ENCODE data around the gene TMEM86A. TPM values are rescaled to one million over a fixed set of nuclear protein-coding genes. Genes with fewer than 3 reads are reported as not detected.

The TMEM86A gene
- total RNA-seq = 1 to 10 TPM; 6.2 to 6.9 TPM
- 2.0 TPM for polyA plus RNA-seq (2013, experiment 1 of 2)
- 2.1 TPM for polyA plus RNA-seq (2013, experiment 2 of 2)
- long read RNA-seq, experiment 1, partial matches to known transcripts = 0 of 4 reads
- long read RNA-seq, experiment 1, other reads (novel, unspliced or antisense) = 2 of 4 reads
- long read RNA-seq, experiment 2, transcript TMEM86A-201 (3 exons, 3,595 nt) = major isoform, 11 of 12 reads
- long read RNA-seq, experiment 2, partial matches to known transcripts = 0 of 12 reads
- long read RNA-seq, experiment 2, other reads (novel, unspliced or antisense) = 1 of 12 reads
- long read RNA-seq, experiment 3, transcript TMEM86A-201 (3 exons, 3,595 nt) = major isoform, 21 of 23 reads
- long read RNA-seq, experiment 3, partial matches to known transcripts = 0 of 23 reads
- long read RNA-seq, experiment 3, other reads (novel, unspliced or antisense) = 2 of 23 reads
- long read RNA-seq, experiment 4, transcript TMEM86A-201 (3 exons, 3,595 nt) = major isoform, 15 of 17 reads
- long read RNA-seq, experiment 4, partial matches to known transcripts = 0 of 17 reads
- long read RNA-seq, experiment 4, other reads (novel, unspliced or antisense) = 2 of 17 reads

DNA sequence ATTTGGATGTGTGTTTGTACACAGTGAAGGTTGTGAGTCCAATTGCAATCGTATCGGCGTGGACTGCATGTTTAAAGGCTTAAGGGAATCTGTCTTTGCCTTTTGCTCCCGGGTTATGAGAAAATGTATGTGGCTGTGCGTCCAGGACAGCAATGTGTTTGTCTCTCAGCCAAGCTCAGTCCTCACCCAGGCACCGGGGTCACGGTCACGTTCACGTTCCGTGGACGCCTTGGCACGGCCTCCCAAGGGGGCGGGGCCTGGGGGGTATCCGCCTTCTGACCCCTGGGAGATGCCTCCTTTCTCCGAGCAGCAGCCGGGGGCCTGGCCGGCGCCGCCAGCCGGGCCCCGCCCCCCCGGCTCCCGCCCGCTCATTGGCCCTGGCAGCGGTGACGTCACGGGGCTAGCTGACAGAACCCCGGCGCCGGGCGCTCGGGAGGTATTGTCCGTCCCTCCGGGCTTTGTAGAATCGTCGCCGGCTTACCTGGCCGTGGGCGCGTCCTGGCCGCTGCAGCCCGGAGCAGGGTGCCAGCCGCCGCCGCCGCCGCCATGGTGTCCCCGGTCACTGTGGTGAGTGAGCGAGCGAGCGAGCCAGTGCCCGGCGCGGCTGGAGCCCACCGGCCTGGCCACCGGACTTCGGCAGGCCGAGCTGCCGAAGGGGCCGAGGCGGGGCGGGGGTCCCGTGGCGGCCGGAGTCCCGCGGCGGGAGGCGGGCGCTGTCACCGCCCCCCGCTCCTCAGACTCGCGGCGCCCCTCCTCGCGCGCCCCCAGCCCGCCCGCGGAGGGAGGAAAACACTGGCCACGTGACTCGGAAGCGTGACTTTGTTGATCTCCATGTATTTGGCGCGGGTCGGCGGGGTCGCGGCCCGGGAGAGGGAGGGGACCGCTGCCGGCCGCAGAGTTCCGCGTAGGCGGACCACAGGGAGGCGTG is at the start of gene TMEM86A:
Gene TMEM86A (plus strand): TSS at position 439 of the 928 bp plus-strand sequence. CDS start 108 bp downstream, at position 547.
- peaks cover 7% of the 10 kb centered on the region for H3K36me3 Mint-ChIP-seq (ENCODE audit: low read depth)
- Histone ChIP-seq H3K27me3 (ENCODE audit: control insufficient read depth, insufficient read depth, low read length, poor library complexity, severe bottlenecking) (peaks cover 9% of the 10 kb centered on the region), H3K9ac (ENCODE audit: extremely low read depth, low read length, poor library complexity, severe bottlenecking) (peak within 1 kb of the TSS; percentile 55), H3K27ac (ENCODE audit: low read depth, low read length) (no peak within 1 kb of the TSS), H3K36me3 (ENCODE audit: control insufficient read depth, insufficient read depth, low read length) (peaks cover 4% of the 10 kb centered on the region), H3K4me1 (ENCODE audit: control insufficient read depth, insufficient read depth, low read length) (no peaks in the 10 kb centered on the region), H3K9me3 (ENCODE audit: control insufficient read depth, low read length) (no peaks in the 10 kb centered on the region), H3K4me3 (ENCODE audit: low read length) (peak within 1 kb of the TSS; percentile 89)
- no peaks in the 10 kb centered on the region for H3K9me3 Mint-ChIP-seq
- 3 to 5% methylated on average over 41 to 98 of the region's 98 CpGs for WGBS, 2 experiments (ENCODE audit: insufficient coverage in 1 of 2, insufficient read length in 1 of 2)
- H3K4me3 Mint-ChIP-seq = peak within 1 kb of the TSS; percentile 63
- DNase-seq = peak; percentile 98
- TF ChIP-seq, protein P1, sequence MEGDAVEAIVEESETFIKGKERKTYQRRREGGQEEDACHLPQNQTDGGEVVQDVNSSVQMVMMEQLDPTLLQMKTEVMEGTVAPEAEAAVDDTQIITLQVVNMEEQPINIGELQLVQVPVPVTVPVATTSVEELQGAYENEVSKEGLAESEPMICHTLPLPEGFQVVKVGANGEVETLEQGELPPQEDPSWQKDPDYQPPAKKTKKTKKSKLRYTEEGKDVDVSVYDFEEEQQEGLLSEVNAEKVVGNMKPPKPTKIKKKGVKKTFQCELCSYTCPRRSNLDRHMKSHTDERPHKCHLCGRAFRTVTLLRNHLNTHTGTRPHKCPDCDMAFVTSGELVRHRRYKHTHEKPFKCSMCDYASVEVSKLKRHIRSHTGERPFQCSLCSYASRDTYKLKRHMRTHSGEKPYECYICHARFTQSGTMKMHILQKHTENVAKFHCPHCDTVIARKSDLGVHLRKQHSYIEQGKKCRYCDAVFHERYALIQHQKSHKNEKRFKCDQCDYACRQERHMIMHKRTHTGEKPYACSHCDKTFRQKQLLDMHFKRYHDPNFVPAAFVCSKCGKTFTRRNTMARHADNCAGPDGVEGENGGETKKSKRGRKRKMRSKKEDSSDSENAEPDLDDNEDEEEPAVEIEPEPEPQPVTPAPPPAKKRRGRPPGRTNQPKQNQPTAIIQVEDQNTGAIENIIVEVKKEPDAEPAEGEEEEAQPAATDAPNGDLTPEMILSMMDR (conservative IDR thresholded peaks at IDR 0.05) = no peak
- H3K27me3 Mint-ChIP-seq (ENCODE audit: insufficient read depth) = peaks cover 38% of the 10 kb centered on the region
- H3K27ac Mint-ChIP-seq = peak within 1 kb of the TSS; percentile 72
- H3K4me1 Mint-ChIP-seq = peaks cover 18% of the 10 kb centered on the region

GRCh38 chr11:18650353-18650752 is 48.2 kb upstream of the TMEM86A start:
- no peaks in the 10 kb centered on the region for H3K27me3 ChIP-seq (ENCODE audit: control insufficient read depth, insufficient read depth, low read length, poor library complexity, severe bottlenecking)
- WGBS, 2 experiments (ENCODE audit: insufficient coverage in 1 of 2, insufficient read length in 1 of 2) = 80 to 100% methylated on average over 2 to 4 of the region's 4 CpGs
- H3K4me1 Mint-ChIP-seq = peaks cover 1% of the 10 kb centered on the region
- no peak overlapping the region for H3K4me3 Mint-ChIP-seq
- TF ChIP-seq, protein P1 (conservative IDR thresholded peaks at IDR 0.05) = no peak
- no peaks in the 10 kb centered on the region for H3K4me1 ChIP-seq (ENCODE audit: control insufficient read depth, insufficient read depth, low read length)
- no peak overlapping the region for H3K27ac ChIP-seq (ENCODE audit: low read depth, low read length)
- DNase-seq = no peak
- H3K4me3 ChIP-seq (ENCODE audit: low read length) = no peak overlapping the region
- no peaks in the 10 kb centered on the region for H3K36me3 Mint-ChIP-seq (ENCODE audit: low read depth)
- H3K9me3 ChIP-seq (ENCODE audit: control insufficient read depth, low read length) = no peaks in the 10 kb centered on the region
- no peaks in the 10 kb centered on the region for H3K27me3 Mint-ChIP-seq (ENCODE audit: insufficient read depth)
- no peak overlapping the region for H3K27ac Mint-ChIP-seq
- no peaks in the 10 kb centered on the region for H3K36me3 ChIP-seq (ENCODE audit: control insufficient read depth, insufficient read depth, low read length)
- H3K9ac ChIP-seq (ENCODE audit: extremely low read depth, low read length, poor library complexity, severe bottlenecking) = no peak overlapping the region
- peaks cover 3% of the 10 kb centered on the region for H3K9me3 Mint-ChIP-seq

DNA sequence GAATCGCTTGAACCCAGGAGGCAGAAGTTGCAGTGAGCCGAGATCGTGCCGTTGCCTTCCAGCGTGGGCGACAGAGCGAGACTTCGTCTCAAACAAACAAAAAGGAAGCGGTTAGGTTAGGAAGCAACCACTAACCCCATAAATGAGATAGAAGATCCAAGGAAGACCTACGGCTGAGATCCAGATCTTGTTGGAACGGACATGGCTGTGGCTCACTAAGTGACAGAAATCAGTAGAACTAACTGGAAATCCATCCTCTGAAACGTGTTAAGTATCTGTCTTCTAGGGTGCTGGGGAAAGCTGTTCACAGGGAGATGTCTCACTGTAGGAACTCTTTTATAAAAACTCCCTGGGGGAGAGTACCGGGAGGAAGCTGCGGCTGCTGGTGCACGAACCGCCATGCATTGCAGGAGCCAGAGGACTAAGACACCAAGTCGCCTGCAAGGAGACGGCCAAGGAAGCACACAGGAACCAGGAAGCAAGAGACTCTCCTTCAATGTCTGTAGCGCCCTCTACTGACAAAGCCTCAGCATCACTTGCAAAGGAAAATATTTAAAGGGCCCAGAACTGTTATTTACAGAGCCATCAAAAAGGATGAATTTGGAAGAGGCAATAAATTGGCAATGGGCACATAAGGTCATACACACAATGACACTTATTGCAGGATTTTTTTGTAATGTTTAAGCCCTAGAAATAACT is 47.6 kb upstream of the TMEM86A start:
- WGBS, 2 experiments (ENCODE audit: insufficient coverage in 1 of 2, insufficient read length in 1 of 2) = 78 to 83% methylated on average over 19 of the region's 19 CpGs
- peaks cover 3% of the 10 kb centered on the region for H3K9me3 Mint-ChIP-seq
- no peaks in the 10 kb centered on the region for H3K27me3 Mint-ChIP-seq (ENCODE audit: insufficient read depth)
- DNase-seq = peak; percentile 88
- TF ChIP-seq, protein P1 (conservative IDR thresholded peaks at IDR 0.05) = peak; percentile 79
- Histone ChIP-seq H3K36me3 (ENCODE audit: control insufficient read depth, insufficient read depth, low read length) (no peaks in the 10 kb centered on the region), H3K9me3 (ENCODE audit: control insufficient read depth, low read length) (no peaks in the 10 kb centered on the region), H3K9ac (ENCODE audit: extremely low read depth, low read length, poor library complexity, severe bottlenecking) (no peak overlapping the region), H3K4me3 (ENCODE audit: low read length) (no peak overlapping the region), H3K27me3 (ENCODE audit: control insufficient read depth, insufficient read depth, low read length, poor library complexity, severe bottlenecking) (no peaks in the 10 kb centered on the region), H3K27ac (ENCODE audit: low read depth, low read length) (no peak overlapping the region), H3K4me1 (ENCODE audit: control insufficient read depth, insufficient read depth, low read length) (no peaks in the 10 kb centered on the region)
- H3K27ac Mint-ChIP-seq = no peak overlapping the region
- no peak overlapping the region for H3K4me3 Mint-ChIP-seq
- peaks cover 1% of the 10 kb centered on the region for H3K4me1 Mint-ChIP-seq
- H3K36me3 Mint-ChIP-seq (ENCODE audit: low read depth) = no peaks in the 10 kb centered on the region

Data from endodermal cell (in vitro differentiated cells).